K562 (cell line): ENCODE data around the gene SH3BP5L. TPM values are rescaled to one million over a fixed set of nuclear protein-coding genes. Genes with fewer than 3 reads are reported as not detected.

Experiments
- CCNT2 ChIP-seq: IDR thresholded peaks from 2 replicates; pipeline ENCODE4 v1.6.1; 2011; ENCODE audit warnings: borderline replicate concordance, low read depth, mild to moderate bottlenecking, moderate library complexity, mixed read lengths, low read length; ENCODE audit not compliant: insufficient read length; ENCODE audit errors: extremely low read depth
- HDGF ChIP-seq: fragments of 450-650 bp; IDR thresholded peaks from 2 replicates; pipeline ENCODE4 v1.6.1; 2016
- ZBTB1 ChIP-seq: sonication (generic); formaldehyde crosslinking; IDR thresholded peaks from 2 replicates; pipeline ENCODE4 v1.8.1; 2023; ENCODE audit warnings: missing genetic modification reagents, low read depth, mild to moderate bottlenecking, borderline replicate concordance
- ZKSCAN8 ChIP-seq: fragments of 200-800 bp; sonication (Bioruptor generic); IDR thresholded peaks from 2 replicates; pipeline ENCODE4 v1.6.1; 2016; ENCODE audit warnings: missing genetic modification characterization, missing compliant biosample characterization
- ZNF12 ChIP-seq: sonication (generic); formaldehyde crosslinking; IDR thresholded peaks from 2 replicates; pipeline ENCODE4 v1.4.0; 2020; ENCODE audit warnings: mild to moderate bottlenecking, missing genetic modification reagents
- ZNF140 ChIP-seq: fragments of 250-450 bp; sonication (Bioruptor Pico); IDR thresholded peaks from 2 replicates; pipeline ENCODE4 v1.8.0; 2021; ENCODE audit warnings: moderate library complexity, mild to moderate bottlenecking, inconsistent platforms
- ZNF444 ChIP-seq: fragments of 250-450 bp; sonication (Bioruptor Pico); IDR thresholded peaks from 2 replicates; pipeline ENCODE4 v1.4.0; 2020; ENCODE audit warnings: mild to moderate bottlenecking, moderate library complexity
- ZNF57 ChIP-seq: fragments of 450-650 bp; formaldehyde crosslinking; IDR thresholded peaks from 2 replicates; pipeline ENCODE4 v1.4.0; 2020; ENCODE audit warnings: mild to moderate bottlenecking, moderate library complexity
- ZZZ3 ChIP-seq: fragments of 450-650 bp; IDR thresholded peaks from 2 replicates; pipeline ENCODE4 v1.6.1; 2016; ENCODE audit warnings: antibody characterized with exemption, mild to moderate bottlenecking, moderate library complexity
- polyA plus RNA-seq, 8 experiments: library from polyadenylated mRNA; depleted of rRNA in 4 of 8; stranded (reverse) in 5 of 8; unstranded in 3 of 8; fragments of >200 nt; fragmentation: Nextera tagmentation in 2 of 8; fragmentation: Illumina TruSeq in 1 of 8; extraction: Ambion mirVana in 2 of 8; extraction: Trizol in 1 of 8; gene quantifications; 2 replicates each; pipeline versions ENCODE4 v1.2.1 to v1.2.3, GENCODE V29; 2011 to 2014; ENCODE audit warnings: inconsistent platforms in 1 of 8, missing spikeins in 1 of 8
- total RNA-seq, 7 experiments: library from RNA; depleted of rRNA in 6 of 7; stranded (reverse); fragments of >200 nt in 6 of 7; fragmentation: Illumina TruSeq in 2 of 7; extraction: Trizol in 2 of 7; gene quantifications; 2 replicates each; pipeline versions ENCODE4 v1.2.1 to v1.2.3, GENCODE V29; 2011 to 2021; ENCODE audit warnings: low replicate concordance in 1 of 7
- TF ChIP-seq, protein P1 (sequence below), 2 experiments: fragments of 450-650 bp; IDR thresholded peaks; 2 replicates each; pipeline ENCODE4 v1.6.1; 2016
- TF ChIP-seq, protein P2 (sequence below): IDR thresholded peaks from 2 replicates; pipeline ENCODE4 v1.6.1; 2014; ENCODE audit warnings: antibody characterized with exemption
- TF ChIP-seq, protein P3 (sequence below), 2 experiments: IDR thresholded peaks; 2 replicates each; pipeline ENCODE4 v1.6.1; 2012; ENCODE audit warnings: improper control_type of control experiment in 2 of 2, low read depth in 2 of 2, low read length in 2 of 2, borderline replicate concordance in 1 of 2
- TF ChIP-seq, protein P4 (sequence below): fragments of 450-650 bp; IDR thresholded peaks from 2 replicates; pipeline ENCODE4 v1.6.1; 2017; ENCODE audit warnings: antibody characterized with exemption
- TF ChIP-seq, protein P5 (sequence below): fragments of 250-450 bp; sonication (Bioruptor Pico); IDR thresholded peaks from 2 replicates; pipeline ENCODE4 v1.5.0; 2020; ENCODE audit warnings: mild to moderate bottlenecking, borderline replicate concordance
- TF ChIP-seq, protein P6 (sequence below): fragments of 450-650 bp; IDR thresholded peaks from one replicate; pipeline ENCODE4 v1.6.1; 2018; ENCODE audit warnings: mild to moderate bottlenecking, moderate library complexity; ENCODE audit not compliant: partially characterized antibody

The SH3BP5L gene
- total and polyA plus RNA-seq, 9 of the 15 experiments (the other 6 are each of a cell fraction or from before 2014, with no cell fraction given): 1.9 to 26.5 (median 15.8) TPM

DNA sequence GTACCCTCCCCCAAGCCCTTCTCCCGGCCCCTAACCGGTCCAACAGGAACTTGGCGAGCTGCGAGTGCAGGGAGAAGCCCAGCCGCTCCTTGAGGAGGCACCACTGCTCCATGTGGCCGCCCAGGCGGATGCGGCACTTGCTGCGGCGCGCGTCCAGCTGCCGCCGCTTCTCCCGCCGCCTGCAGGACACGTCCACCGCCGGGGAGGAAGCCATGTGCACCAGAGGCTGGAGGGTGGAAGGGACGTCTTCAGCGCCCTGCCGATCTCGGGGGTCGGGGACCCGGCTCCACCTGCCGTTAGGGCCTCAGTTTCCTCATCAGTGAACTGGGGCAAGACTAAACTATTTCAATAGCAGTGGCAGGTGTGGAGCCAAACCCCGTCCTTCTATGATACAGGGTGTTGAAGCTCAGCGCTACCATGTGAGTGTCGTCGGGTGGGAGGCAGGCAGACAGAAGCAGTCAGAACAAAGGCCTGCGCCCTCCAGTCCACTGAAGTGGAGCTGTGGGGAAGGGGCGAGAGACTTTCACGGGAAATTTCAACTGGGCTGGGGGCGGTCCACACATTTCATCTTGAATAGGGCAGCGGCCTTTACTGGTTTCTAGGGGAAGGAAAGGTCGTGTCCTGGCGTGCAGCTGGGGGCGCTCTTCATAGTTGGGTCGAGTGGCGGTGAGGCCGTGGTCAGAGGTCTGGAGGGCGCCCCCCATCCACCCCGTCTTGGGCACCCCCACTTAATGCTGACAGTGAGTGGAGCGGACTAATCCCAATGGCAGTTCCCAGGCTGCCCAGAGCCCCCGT is 32.6 kb upstream of the SH3BP5L start (continued):
- TF ChIP-seq, protein P1, sequence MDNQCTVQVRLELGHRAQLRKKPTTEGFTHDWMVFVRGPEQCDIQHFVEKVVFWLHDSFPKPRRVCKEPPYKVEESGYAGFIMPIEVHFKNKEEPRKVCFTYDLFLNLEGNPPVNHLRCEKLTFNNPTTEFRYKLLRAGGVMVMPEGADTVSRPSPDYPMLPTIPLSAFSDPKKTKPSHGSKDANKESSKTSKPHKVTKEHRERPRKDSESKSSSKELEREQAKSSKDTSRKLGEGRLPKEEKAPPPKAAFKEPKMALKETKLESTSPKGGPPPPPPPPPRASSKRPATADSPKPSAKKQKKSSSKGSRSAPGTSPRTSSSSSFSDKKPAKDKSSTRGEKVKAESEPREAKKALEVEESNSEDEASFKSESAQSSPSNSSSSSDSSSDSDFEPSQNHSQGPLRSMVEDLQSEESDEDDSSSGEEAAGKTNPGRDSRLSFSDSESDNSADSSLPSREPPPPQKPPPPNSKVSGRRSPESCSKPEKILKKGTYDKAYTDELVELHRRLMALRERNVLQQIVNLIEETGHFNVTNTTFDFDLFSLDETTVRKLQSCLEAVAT (IDR thresholded peaks at IDR 0.05): peak in 1 of 2 experiments; percentile 47; a peak in 1 of 4 replicates
- TF ChIP-seq, protein P2, sequence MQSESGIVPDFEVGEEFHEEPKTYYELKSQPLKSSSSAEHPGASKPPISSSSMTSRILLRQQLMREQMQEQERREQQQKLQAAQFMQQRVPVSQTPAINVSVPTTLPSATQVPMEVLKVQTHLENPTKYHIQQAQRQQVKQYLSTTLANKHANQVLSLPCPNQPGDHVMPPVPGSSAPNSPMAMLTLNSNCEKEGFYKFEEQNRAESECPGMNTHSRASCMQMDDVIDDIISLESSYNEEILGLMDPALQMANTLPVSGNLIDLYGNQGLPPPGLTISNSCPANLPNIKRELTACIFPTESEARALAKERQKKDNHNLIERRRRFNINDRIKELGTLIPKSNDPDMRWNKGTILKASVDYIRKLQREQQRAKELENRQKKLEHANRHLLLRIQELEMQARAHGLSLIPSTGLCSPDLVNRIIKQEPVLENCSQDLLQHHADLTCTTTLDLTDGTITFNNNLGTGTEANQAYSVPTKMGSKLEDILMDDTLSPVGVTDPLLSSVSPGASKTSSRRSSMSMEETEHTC: no peak
- TF ChIP-seq, protein P3, sequence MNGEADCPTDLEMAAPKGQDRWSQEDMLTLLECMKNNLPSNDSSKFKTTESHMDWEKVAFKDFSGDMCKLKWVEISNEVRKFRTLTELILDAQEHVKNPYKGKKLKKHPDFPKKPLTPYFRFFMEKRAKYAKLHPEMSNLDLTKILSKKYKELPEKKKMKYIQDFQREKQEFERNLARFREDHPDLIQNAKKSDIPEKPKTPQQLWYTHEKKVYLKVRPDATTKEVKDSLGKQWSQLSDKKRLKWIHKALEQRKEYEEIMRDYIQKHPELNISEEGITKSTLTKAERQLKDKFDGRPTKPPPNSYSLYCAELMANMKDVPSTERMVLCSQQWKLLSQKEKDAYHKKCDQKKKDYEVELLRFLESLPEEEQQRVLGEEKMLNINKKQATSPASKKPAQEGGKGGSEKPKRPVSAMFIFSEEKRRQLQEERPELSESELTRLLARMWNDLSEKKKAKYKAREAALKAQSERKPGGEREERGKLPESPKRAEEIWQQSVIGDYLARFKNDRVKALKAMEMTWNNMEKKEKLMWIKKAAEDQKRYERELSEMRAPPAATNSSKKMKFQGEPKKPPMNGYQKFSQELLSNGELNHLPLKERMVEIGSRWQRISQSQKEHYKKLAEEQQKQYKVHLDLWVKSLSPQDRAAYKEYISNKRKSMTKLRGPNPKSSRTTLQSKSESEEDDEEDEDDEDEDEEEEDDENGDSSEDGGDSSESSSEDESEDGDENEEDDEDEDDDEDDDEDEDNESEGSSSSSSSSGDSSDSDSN (IDR thresholded peaks at IDR 0.05; ENCODE audit: borderline replicate concordance in 1 of 2, low read depth in 2 of 2, low read length in 2 of 2): peak; percentile 83 to 89; a peak in 3 of 4 replicates
- TF ChIP-seq, protein P4, sequence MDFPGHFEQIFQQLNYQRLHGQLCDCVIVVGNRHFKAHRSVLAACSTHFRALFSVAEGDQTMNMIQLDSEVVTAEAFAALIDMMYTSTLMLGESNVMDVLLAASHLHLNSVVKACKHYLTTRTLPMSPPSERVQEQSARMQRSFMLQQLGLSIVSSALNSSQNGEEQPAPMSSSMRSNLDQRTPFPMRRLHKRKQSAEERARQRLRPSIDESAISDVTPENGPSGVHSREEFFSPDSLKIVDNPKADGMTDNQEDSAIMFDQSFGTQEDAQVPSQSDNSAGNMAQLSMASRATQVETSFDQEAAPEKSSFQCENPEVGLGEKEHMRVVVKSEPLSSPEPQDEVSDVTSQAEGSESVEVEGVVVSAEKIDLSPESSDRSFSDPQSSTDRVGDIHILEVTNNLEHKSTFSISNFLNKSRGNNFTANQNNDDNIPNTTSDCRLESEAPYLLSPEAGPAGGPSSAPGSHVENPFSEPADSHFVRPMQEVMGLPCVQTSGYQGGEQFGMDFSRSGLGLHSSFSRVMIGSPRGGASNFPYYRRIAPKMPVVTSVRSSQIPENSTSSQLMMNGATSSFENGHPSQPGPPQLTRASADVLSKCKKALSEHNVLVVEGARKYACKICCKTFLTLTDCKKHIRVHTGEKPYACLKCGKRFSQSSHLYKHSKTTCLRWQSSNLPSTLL: no peak
- TF ChIP-seq ZBTB1 (no peak; the same call in 1 of the 2 replicates), ZNF444 (CRISPR knock-in tag) (no peak), ZNF57 (CRISPR knock-in tag) (0 out of 2 replicates have a peak, but pooled peaks have one; percentile 2), ZKSCAN8 (CRISPR knock-in tag) (no peak), CCNT2 (peak; percentile 47), ZZZ3 (no peak), HDGF (no peak), ZNF12 (CRISPR knock-in tag) (peak; percentile 75; the same call in 1 of the 2 replicates), ZNF140 (no peak)
- TF ChIP-seq, protein P5, sequence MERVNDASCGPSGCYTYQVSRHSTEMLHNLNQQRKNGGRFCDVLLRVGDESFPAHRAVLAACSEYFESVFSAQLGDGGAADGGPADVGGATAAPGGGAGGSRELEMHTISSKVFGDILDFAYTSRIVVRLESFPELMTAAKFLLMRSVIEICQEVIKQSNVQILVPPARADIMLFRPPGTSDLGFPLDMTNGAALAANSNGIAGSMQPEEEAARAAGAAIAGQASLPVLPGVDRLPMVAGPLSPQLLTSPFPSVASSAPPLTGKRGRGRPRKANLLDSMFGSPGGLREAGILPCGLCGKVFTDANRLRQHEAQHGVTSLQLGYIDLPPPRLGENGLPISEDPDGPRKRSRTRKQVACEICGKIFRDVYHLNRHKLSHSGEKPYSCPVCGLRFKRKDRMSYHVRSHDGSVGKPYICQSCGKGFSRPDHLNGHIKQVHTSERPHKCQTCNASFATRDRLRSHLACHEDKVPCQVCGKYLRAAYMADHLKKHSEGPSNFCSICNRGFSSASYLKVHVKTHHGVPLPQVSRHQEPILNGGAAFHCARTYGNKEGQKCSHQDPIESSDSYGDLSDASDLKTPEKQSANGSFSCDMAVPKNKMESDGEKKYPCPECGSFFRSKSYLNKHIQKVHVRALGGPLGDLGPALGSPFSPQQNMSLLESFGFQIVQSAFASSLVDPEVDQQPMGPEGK (CRISPR knock-in tag): no peak
- TF ChIP-seq, protein P6, sequence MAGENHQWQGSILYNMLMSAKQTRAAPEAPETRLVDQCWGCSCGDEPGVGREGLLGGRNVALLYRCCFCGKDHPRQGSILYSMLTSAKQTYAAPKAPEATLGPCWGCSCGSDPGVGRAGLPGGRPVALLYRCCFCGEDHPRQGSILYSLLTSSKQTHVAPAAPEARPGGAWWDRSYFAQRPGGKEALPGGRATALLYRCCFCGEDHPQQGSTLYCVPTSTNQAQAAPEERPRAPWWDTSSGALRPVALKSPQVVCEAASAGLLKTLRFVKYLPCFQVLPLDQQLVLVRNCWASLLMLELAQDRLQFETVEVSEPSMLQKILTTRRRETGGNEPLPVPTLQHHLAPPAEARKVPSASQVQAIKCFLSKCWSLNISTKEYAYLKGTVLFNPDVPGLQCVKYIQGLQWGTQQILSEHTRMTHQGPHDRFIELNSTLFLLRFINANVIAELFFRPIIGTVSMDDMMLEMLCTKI: no peak
